HG03196 (cell line): ENCODE data around the gene SMAD1.
"Not testable (repeated sequence)": the region's sequence is repeated elsewhere in the genome, so short reads cannot be mapped to it uniquely, and the experiment has no call there.

Experiments used
- ATAC-seq: cut with Tn5 transposase; IDR thresholded peaks from one replicate; pipeline ENCODE4 v1.9.1; 2021; ENCODE audit not compliant: unreplicated experiment

Gene SMAD1

GRCh38 chr4:145554691-145555090, 73.0 kb downstream of the SMAD1 start:
- ATAC-seq: no peak

DNA sequence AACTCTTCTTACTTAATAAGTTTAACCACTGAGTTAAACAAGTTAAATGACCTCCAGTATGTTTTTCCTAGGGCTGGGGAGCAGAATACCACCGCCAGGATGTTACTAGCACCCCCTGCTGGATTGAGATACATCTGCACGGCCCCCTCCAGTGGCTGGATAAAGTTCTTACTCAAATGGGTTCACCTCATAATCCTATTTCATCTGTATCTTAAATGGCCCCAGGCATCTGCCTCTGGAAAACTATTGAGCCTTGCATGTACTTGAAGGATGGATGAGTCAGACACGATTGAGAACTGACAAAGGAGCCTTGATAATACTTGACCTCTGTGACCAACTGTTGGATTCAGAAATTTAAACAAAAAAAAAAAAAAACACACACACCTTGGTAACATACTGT, 76.1 kb downstream of the SMAD1 start:
- ATAC-seq: peak; percentile 63

- ATAC-seq: no peak
These were observed 81.8 kb downstream of the SMAD1 start for GRCh38 chr4:145563293-145563985.

DNA sequence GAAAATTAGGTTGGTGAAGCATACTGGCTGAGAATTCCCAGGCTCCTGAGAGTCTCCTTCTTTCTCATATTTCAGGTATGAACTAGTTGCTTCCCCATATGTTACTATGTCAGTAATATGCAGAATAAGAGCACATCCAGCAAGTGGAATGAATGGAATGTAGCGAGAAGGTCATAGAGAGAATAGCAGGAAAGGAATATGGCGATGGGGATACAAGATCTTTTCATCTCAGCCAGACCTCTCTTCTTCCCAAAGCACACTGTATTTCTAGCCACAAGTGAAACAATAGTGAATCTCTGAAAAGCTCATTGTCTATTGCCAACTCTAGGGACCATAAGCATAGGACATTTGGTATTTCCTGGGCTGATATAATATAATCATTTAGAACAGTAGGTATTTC, 82.9 kb downstream of the SMAD1 start:
- no peak for ATAC-seq

- ATAC-seq: peak; percentile 69
These were observed 83.7 kb downstream of the SMAD1 start for GRCh38 chr4:145565328-145565727.

- ATAC-seq: no peak
These were observed 84.5 kb downstream of the SMAD1 start for GRCh38 chr4:145566086-145566708.

GRCh38 chr4:145566768-145567167, 85.1 kb downstream of the SMAD1 start:
- ATAC-seq: no peak

DNA sequence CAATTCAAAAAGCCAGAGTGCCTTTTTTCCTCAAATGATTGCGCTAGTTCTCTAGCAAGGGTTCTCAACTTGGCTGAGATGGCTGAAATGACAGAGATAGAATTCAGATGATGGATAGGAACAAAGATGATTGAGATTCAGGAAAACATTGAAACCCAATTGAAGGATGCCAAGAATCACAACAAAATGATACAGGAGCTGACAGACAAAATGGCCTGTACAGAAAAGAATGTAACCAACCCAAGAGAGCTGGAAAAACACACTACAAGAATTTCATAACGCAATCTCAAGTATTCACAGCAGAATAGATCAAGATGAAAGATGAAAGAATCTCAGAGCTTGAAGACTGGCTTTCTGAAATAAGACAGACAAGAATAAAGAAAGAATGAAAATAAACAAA, 85.9 kb downstream of the SMAD1 start:
- ATAC-seq: no peak

DNA sequence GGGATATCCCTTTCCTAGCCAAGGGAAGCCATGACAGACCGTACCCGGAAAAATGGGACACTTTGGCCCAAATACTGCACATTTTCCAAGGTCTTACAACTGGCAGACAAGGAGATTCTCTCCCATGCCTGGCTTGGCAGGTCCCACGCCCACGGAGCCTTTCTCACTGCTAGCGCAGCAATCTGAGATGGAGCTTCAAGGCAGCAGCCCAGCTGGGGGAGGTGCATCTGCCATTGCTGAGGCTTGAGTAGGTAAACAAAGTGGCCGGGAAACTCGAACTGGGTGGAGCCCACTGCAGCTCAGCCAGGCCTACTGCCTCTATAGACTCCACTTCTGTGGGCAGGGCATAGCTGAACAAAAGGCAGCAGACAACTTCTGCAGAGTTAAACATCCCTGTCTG, 92.9 kb downstream of the SMAD1 start:
- ATAC-seq: not testable (repeated sequence)

- ATAC-seq: no peak
These were observed 99.3 kb downstream of the SMAD1 start for GRCh38 chr4:145580906-145581305.

DNA sequence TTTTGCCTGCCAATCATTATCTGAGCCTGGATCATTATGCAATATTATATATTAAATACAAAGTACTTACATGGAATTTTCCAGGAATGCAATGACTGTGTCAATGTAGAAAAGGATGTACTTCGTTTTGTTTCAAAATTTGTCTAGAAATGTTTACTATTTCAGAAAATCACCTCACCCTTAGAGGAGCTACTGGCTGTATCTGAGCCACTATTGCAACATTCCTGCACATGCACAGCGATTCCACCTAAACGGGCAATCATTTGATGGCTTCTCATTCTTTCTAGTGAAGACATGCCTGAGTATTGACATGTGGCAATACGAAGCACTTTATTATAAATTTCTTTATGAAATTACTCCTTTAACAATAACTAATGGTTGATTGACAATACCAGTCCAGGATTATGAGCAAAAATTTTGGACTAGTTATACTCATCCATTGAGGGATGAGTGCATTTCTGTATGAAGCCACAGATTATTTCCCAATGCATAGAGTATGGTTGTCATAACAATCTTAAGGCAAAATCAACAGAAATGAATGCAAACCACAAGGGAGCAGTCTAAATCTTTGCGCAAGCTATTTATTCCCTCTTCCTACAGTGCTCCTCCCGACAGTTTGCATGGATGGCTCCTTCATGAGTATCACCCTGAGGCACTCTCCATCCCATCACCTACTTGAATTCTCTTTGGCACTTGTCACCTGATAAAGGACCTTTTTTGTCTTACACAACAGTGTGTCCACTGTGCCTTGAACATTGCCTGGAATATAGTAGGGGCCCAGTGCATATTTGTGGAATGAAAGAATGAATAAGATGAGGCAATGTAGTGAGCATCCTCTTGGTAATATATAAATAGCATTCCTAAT, 101.8 kb downstream of the SMAD1 start:
- ATAC-seq: no peak

DNA sequence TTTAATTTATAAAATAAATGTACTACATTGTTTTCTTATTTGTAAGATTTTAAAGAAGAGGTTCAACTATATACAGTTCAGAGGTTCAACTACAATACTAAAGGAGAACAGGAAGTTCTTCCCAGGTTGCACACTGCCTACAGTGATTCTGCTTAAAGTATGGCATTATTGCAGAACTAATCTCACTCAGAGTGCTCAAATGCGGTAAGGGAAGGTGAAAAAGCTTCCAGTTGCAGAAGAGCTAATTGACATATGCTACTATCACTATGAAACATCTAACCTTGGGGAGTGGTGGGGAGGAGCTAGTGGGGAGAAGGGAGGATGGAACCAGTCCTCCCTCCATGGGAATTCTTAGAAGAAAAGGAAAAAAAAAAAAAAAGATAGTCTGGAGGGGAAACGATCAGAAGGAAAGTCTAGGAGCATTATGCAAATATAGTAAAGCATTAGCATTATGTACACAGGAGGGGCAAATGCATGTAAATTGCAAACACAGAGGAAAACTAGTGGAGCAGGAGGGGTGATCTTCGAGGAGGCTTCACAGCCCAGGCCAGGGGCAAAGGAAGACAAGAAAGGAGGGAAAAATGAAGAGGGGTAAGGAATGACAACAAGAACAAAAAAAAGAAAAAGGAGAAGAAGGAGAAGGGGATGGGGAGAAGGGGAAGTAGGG, 105.6 kb downstream of the SMAD1 start:
- ATAC-seq: no peak

DNA sequence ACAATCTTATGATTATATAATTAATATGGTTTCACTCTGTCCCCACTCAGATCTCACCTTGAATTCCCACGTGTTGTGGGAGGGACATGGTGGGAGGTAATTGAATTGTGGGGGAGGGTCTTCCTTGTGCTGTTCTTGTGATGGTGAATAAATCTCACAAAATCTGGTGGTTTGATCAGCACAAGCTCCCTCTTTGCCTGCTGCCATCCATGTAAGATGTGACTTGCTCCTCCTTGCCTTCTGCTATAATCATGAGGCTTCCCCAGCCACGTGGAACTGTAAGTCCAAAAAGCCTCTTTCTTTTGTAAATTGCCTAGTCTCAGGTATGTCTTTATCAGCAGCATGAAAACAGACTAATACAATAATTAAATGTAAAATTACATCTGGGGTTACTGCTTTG, 107.7 kb downstream of the SMAD1 start:
- ATAC-seq: not testable (repeated sequence)

GRCh38 chr4:145589916-145590702, 108.5 kb downstream of the SMAD1 start:
- no peak for ATAC-seq

DNA sequence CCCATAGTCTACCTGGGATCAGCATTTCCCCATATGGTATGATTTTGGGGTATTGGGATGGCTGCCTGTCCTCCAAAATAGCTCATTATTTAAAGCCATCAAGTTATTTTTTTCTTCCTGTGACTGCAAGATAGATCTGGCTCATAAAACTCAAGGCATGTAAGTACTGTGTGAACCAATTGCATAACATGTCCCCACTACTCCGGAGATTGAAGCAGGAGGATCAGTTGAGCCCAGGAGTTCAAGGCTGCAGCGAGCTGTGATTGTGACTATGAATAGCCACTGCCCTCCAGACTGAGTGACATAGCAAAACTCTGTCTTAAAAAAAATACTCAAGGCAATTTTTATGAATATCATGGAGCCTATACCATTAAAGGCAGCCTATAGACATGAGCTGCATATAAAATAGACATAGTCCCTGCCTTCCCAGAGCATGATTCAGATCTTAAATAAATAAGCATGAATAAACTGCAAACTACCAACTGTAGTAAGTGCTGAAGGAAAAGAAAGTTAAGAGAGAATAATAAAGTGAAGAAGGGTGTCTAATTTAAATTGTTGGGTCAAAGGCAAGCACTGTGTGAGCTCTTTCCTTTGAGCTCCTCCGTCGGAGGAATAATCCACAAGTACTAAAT, 120.6 kb downstream of the SMAD1 start:
- no peak for ATAC-seq

DNA sequence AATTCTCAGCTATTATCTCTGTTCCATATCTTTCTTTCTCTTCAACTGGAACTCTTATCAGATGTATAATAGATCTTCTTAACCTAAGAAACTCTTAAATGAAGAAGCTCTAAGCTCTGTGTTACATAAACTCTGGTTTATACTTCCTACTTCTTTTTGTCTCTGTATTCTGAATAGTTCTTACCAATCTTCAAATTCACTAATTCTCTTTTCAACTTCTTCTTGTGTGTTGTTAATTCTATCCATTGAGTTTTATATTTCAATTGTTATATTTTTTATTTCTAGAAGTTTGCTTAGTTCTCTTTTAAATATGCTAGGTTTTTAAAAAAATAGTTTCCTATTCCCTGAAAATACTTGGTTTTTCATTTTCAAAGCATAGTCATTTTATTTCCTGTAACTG, 124.3 kb downstream of the SMAD1 start:
- ATAC-seq: no peak
